HG03432 (cell line): Measurements from ENCODE around the gene TXNRD1.
"Not testable (repeated sequence)": the region's sequence is repeated elsewhere in the genome, so short reads cannot be mapped to it uniquely, and the experiment has no call there.

Source experiments
- ATAC-seq: cut with Tn5 transposase; IDR thresholded peaks from one replicate; pipeline ENCODE4 v1.9.1; 2021; ENCODE audit warnings: mild to moderate bottlenecking, moderate library complexity; ENCODE audit not compliant: unreplicated experiment

The TXNRD1 gene

GRCh38 chr12:104394086-104394485, 178.5 kb downstream of the TXNRD1 start:
- ATAC-seq: not testable (repeated sequence)
